ENCODE results near the gene SH3BP2.
"Not testable (repeated sequence)": the region's sequence is repeated elsewhere in the genome, so short reads cannot be mapped to it uniquely, and the experiment has no call there.

Gene SH3BP2

GRCh38 chr4:2762486-2763370 is 30.2 kb upstream of the SH3BP2 start:
- DNase-seq, result not testable (repeated sequence)

- DNase-seq, result no peak
Observed at GRCh38 chr4:2763511-2763967, 29.3 kb upstream of the SH3BP2 start.

GRCh38 chr4:2765832-2766526 is 26.9 kb upstream of the SH3BP2 start:
- no peak for DNase-seq

GRCh38 chr4:2767046-2767704 is 25.7 kb upstream of the SH3BP2 start:
- DNase-seq, result no peak

- no peak for DNase-seq
Observed at GRCh38 chr4:2767705-2768074, 25.2 kb upstream of the SH3BP2 start.

DNA sequence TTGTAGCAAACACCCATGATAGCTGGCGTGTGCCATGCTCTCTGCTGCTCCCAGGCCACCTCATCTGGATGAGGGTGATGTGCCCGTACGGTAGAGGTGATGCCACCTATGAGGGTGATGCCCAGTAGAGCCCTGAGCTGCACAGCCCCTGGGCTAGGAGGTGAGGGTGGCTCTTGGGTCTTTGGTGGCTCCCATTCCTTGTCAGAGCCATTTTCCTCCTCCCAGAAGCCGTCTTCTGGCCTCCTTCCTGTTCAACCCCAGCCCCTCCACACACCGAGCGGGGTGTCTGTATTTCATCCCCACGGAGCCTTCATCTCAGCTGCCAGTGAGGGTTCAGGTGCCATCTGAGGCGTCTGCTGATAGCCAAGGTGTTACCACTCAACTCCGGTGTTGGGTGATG is 24.8 kb upstream of the SH3BP2 start:
- DNase-seq, result no peak

DNA sequence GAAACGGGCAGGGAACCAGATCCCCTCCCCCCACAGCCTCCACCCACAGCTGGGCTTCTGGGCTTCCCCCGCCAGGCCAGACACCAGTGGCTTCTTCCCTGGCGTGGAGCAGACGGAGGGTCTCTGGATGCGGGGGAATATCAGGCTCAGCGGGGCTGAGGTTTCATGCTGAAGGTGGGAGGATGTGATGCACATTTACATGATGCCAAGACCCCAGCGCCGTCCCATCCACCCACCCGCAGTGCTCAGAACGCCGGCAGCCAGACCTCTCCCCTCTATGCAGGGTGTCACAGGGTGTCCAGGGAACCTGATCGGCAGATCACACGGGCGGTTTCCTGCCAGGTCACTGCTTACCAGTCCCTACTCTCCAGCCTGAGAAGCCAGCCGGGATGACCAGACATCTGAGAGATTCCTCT is 24.0 kb upstream of the SH3BP2 start:
- no peak for DNase-seq

GRCh38 chr4:2771264-2771663 is 21.6 kb upstream of the SH3BP2 start:
- DNase-seq, result no peak

GRCh38 chr4:2780643-2781042 is 12.2 kb upstream of the SH3BP2 start:
- DNase-seq, result not testable (repeated sequence)

DNA sequence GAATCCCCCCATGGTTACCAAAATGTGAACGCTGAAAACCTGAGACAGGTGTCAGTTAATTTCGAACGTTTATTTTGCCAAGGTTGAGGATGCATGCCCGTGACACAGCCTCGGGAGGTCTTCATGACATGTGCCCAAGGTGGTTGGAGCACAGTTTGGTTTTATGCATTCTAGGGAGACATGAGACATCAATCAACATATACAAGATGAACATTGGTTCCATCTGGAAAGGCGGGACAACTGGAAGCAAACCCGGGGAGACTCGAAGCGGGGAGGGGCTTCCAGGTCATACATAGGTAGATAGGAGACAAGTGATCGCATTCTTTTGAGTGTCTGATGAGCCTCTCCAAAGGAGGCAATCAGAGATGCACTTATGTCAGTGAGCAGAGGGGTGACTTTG is 11.0 kb upstream of the SH3BP2 start:
- no peak for DNase-seq

DNA sequence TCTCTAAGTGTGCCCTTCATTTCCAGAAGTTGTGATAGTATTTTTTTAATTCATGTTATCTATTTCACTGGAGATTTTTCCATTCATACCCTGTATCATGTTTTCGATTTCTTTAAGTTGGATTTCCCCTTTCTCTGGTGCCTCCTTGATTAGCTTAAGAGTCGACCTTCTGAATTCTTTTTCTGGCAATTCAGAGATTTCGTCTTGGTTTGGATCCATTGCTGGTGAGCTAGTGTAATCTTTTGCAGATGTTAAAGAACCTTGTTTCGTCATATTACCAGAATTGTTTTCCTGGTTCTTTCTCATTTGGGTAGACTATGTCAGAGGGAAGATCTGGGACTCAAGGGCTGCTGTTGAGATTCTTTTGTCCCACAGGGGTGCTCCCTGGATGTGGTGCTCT is 9.1 kb upstream of the SH3BP2 start:
- DNase-seq, result no peak

DNA sequence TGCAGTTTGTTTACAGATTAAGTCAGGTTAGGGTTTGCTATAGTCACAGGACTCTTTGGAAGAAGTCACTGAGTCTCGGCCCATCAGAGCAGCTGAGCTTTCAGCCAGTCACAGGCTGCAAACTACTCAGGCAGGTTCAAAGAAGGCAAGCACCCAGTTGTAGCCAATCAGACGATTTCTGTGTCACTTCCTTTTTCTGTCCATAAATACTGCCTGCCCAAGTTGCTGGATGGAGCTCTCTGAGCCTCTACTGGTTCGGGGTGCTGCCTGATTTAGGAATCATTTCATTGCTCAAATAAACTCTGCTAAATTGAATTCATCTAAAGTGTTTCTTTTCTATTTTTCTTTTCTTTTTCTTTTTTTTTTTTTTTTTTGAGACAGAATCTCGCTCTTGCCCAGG is 7.3 kb upstream of the SH3BP2 start:
- DNase-seq, result peak; percentile 60

DNA sequence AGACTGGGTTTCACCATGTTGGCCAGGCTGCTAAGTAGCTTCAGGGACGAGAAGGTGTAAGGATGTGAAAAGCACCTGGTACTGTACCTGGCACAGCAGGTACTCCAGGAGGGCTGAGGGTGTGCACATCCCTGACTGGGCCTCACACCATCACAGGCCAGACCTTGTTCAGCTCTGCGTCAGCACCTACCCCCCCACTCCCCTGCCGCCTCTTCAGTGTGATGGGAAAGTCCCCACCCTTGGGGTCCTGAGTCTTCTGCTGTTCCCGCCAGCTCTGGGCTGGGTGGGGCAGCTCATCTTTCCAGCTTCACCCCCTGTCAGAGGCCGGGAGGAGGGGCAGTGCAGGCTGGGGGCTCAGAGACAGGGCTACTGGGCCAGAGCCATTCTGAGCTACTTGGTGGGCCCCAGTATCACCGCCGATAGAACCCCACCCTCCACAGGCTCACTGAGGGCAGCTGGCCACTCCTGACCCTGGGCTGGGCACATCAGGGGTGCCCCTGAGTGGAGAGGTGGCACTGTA is 6.7 kb upstream of the SH3BP2 start:
- no peak for DNase-seq

DNA sequence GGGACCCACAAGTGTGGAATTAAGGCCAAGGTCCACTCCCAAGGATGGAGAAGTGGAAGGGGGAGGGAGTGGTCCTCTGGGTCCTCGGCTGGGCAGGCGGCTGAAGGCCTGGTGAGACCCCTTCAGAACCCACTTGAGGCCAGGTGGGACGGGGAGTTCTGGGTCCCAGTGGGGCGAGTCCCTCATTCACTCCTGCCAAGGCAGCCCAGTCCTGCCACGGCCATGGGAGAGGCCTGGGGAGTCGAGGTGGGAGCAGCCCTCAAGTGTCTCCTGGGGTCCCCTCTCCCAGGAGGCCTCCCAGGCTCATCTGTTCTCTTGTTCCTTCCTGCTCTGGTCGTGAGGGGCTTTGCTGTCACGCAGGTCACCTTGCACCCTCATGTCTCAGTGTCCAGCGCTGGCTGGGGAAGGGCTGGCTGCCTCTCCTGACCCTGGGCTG is 6.1 kb upstream of the SH3BP2 start:
- DNase-seq, result no peak

- DNase-seq, result peak; percentile 41
Observed at GRCh38 chr4:2787230-2788100, 5.4 kb upstream of the SH3BP2 start.

GRCh38 chr4:2788101-2788500 is 4.8 kb upstream of the SH3BP2 start:
- DNase-seq, result no peak

- DNase-seq, result no peak
Observed at GRCh38 chr4:2788532-2789103, 4.3 kb upstream of the SH3BP2 start.

- DNase-seq, result no peak
Observed at GRCh38 chr4:2789351-2789750, 3.5 kb upstream of the SH3BP2 start.

DNA sequence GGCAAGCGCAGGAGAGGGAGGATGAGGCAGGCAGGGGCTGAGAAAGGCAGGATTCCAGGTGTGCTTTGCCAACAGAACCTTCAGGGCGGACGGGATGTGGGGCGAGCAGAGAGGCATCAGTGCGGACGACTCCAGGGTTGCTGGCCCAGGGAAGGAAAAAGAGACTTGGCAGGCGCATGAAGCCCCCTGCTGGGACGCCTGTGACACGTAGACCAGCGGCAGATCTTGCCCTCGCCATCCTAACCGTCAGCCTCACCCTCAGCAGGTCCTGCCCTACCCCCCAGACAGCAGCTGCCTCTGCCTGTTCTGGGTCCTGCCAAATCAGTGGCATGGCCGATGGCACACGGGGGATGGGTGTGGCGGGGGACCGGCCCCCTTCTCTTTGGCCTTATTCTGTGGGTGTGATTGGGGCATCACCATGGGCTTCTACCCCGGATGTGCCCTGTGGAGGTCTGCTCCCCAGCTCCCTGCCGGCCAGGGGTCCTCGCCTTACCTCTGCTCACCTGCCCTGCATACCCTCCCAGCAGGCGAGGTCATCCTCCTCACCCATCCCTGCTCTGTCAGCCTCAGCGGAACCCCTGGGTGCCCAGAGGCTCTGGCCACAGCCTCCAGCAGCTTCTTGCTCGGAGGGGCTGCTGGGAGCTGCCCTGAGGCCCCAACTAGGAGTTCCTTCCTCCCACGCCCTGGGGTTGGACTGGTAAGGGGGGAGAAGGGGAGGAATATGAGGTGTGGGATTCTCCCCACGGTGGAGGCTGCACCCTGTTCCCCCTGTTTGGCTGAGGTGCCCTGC is 2.9 kb upstream of the SH3BP2 start:
- DNase-seq, result no peak

- peak; percentile 39 for DNase-seq
Observed at GRCh38 chr4:2790583-2791517, 2.0 kb upstream of the SH3BP2 start.
